Mesenteric fat pad (tissue), 1 donor: ENCODE measurements around the gene PLEKHG4B. TPM values are rescaled to one million over a fixed set of nuclear protein-coding genes. Genes with fewer than 3 reads are reported as not detected.

Experiments used
- DNase-seq: peaks from one replicate; pipeline ENCODE4 v3.0.0-alpha.2; 2020; ENCODE audit warnings: low spot score
- total RNA-seq: library from RNA; stranded (reverse); fragmentation: NEBNext Ultra II Directional; extraction: Animal tissue kit (Norgen Biotek cat#: 25700); gene quantifications from one replicate; pipeline ENCODE4 v1.2.1, GENCODE V29; 2021
- donor health status: DM: yes; HTN: yes; CAD: no.

PLEKHG4B gene
- total RNA-seq, 1 donor from 2014 or later: not detected

- DNase-seq: no peak
Measured at GRCh38 chr5:129148-129547, 37.2 kb downstream of the PLEKHG4B start.

DNA sequence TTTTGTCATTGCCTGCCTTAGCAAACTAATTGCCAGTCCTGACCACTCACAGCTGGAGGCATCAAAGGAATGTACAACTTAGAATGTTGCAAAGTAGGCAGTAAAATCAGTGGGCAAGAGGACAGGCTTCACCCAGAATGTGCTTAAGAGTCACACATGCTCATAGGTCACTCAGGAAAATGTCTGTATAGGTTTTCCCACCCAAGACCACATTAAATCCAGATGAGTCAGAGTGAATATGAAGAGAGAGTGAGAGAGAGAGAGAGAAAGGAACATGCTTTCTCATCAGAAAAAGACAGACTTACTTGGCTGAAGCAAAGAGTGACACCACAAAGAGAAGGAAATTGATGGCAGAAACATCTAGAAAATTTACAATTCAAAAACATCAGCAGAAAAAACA is 37.9 kb downstream of the PLEKHG4B start:
- no peak for DNase-seq

GRCh38 chr5:130601-131131 is 38.7 kb downstream of the PLEKHG4B start:
- no peak for DNase-seq

DNA sequence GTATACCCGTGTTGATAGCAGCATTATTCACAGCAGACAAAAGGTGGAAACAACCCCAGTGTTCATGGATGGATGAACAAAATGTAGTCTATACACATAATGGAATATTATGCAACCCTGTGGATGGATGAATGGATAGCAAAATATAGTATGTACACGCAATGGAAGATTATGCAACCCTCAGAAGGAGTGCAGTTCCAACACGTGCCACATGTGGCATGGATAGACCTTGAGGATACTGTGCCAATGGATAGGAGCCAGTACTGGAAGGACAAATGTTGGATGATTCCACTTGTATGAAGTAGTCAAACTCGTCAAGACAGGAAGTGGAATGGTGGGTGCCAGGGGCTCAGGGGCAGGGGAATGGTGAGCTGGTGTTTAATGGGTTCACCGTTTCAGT is 44.9 kb downstream of the PLEKHG4B start:
- DNase-seq: no peak

GRCh38 chr5:137741-138140 is 45.8 kb downstream of the PLEKHG4B start:
- DNase-seq: no peak

DNA sequence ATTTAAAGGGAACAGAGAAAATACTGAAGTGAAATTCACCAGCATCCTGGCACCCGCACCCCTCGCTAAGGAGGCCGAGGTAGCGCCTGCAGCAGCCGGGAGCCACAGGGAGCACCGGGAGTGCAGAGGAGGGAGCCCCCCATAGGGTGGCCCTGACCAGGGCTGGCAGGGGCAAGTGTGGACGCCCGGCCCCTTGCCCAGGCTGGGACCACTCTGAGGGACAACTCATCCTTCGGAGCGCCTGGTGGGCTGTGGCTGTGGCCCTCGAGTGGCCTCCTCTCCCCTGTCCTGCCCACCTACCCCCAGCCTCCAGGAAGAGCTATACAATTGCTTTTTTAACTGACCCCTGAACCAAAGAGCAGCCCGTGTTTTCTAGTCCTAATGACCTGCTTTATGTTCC is 47.0 kb downstream of the PLEKHG4B start:
- no peak for DNase-seq

DNA sequence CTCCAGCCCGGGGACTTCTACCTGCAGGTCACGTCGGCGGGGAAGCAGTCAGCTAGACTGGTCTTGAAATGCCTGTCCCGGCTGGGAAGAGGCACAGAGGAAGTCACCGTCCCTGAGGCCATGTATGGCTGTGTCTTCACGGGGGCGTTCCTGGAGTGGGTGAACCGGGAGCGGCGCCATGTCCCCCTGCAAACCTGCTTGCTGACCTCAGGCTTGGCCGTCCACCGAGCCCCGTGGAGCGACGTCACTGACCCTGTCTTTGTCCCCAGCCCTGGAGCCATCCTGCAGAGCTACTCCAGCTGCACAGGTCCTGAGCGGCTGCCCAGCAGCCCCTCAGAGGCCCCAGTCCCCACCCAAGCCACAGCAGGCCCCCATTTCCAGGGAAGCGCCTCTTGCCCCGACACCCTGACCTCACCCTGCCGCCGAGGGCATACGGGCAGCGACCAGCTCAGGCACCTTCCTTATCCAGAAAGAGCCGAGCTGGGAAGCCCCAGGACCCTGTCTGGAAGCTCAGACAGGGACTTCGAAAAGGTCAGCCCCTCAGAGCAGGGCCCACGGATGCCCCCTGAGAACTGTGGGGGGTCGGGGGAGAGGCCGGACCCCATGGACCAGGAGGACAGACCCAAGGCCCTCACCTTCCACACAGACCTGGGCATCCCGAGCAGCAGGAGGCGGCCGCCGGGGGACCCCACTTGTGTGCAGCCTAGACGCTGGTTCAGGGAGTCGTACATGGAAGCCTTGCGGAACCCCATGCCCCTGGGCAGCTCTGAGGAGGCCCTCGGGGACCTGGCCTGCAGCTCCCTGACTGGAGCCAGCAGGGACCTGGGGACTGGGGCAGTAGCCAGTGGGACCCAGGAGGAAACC is 47.8 kb downstream of the PLEKHG4B start:
- no peak for DNase-seq

GRCh38 chr5:140443-140829 is 48.5 kb downstream of the PLEKHG4B start:
- DNase-seq: no peak

DNA sequence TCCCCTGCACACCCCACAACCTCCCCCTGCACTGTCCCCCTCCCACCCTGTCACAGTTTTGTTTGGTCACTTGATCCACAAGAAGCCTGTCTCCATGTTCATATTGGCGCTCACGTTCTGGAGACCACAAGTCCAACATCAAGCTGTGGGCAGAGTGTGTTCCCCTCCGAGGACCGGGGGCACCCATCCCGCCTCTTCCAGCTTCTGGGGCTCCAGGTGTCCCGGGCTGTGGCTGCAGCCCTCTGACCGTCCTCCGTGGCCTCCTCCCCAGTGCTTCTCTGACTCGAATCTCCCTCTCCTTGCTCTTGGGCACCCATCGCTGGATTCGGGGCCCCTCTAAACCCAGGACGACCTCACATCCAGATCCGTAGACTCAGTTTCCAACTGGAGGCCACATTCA is 49.2 kb downstream of the PLEKHG4B start:
- no peak for DNase-seq

DNA sequence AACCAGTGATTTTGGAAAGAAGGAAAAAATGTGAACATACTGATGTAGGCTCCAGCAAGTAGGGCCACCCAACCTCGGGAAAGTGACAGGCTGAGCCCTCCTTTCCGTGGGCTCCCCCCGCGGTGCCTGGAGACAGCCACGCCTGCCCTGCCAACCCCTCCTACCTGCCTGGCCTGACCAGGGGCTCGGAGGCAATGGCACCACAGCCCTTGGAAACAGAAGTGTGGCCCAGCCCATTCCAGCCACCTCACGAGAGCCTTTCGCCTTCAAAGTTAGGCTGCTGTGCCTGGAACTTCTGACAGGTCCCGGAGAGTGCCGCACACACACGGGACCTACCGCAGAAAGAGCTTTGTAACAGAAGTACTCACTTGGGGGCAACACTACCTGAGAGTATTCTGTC is 49.8 kb downstream of the PLEKHG4B start:
- DNase-seq: no peak

DNA sequence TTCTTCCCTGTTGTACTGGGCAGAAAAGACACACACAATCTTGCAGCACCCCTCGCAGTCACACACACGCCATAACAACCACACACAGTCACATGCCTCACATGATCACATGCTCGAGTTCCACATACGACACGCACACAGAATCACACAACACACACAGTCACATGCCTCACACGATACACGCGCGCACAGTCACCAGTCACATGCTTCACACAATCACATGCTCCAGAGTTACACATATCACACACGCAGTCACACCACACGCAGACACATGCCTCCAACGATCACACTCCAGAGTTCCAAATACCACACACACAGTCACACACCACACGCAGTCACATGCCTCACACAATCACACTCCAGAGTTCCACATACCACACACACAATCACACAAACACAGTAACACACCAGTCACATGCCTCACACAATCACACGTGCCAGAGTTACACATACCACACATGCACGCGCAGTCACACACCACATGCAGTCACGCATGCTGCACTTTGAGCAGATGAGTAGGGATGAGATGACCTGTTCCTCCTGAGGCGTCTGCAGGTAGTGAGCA is 50.4 kb downstream of the PLEKHG4B start:
- no peak for DNase-seq

GRCh38 chr5:143041-143440 is 51.1 kb downstream of the PLEKHG4B start:
- no peak for DNase-seq

- DNase-seq: no peak
Measured at GRCh38 chr5:144941-145340, 53.0 kb downstream of the PLEKHG4B start.

GRCh38 chr5:145585-146323 is 53.8 kb downstream of the PLEKHG4B start:
- peak; percentile 55 for DNase-seq

DNA sequence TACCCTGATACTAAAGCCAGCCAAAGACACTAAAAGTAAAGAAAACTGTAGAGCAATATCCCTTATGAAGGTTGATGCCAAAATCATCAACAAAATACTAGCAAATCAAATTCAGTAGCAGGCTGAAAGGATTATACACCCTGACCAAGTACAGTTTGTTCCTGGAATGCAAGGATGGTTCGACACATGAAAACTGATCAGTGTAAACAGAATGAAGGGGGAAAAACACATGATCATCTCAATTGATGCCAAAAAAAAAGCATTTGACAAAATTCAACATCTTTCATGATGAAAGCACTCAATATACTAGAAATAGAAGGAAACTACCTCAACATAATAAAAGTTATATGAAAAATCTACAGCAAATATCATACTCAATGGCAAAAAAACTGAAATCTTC is 55.8 kb downstream of the PLEKHG4B start:
- DNase-seq: no peak

DNA sequence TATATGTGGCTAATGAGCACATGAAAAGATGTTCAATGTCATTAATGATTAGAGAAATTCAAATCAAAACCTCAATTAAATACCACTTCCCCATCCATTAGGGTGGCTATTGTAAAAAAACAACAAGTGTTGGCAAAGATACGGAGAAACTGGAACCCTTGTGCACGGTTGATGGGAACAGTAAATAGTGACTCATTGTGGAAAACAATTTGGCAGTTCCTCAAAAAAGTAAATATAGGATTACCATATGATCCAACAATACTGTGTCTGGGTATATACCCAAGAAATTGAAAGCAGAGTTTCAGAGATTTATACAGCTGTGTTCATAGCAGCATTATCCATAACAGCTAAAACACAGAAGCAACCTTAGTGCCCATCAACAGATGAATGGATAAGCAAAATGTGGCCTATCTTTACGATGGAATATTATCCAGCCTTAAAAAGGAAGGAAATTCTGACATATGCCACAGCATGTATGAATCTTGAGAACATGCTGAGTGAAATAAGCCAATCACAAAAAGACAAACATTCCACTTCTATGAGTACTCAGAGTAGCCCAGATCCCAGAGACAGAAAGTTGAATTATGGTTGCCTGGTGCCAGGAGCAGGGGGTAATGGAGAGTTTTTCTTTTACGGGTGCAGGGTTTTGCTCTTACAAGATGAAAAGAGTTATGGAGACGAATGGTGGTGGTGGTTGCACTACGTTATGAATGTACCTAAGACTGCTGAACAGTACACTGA is 57.9 kb downstream of the PLEKHG4B start:
- DNase-seq: no peak

DNA sequence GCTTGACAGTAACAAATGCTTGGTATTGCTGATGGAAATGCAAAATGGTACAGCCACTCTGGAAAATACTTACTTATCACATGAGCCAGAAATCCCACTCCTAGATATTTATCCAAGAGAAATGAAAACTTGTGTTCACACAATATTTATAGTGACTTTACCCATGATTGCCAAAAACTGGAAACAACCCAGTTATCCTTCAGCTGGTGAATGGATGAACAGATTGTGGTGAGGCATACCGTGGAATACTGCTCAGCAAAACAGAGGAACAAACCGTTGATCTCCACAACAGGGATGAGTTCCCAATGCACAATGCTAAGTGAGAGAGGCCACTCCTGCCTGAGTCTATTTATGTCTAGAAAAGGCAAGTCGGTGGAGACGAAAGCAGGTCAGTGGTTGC is 58.8 kb downstream of the PLEKHG4B start:
- DNase-seq: peak; percentile 18

DNA sequence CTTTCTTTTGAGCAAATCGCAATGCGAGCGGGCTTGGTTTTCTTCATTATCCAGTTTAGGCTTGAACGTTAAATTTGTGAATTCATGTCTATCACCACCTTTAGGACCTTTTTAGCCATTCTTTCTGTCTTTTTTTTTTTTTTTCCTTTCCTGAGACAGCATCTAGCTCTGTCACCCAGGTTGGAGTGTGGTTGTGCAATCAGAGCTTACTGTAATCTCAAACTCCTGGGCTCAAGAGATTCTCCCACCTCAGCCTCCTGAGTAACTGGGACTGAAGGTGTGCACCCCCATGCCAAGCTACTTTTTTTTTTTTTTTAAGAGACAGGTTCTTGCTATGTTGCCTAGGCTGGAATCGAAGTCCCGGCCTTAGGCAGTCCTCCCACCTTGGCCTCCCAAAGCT is 60.1 kb downstream of the PLEKHG4B start:
- DNase-seq: peak; percentile 33

DNA sequence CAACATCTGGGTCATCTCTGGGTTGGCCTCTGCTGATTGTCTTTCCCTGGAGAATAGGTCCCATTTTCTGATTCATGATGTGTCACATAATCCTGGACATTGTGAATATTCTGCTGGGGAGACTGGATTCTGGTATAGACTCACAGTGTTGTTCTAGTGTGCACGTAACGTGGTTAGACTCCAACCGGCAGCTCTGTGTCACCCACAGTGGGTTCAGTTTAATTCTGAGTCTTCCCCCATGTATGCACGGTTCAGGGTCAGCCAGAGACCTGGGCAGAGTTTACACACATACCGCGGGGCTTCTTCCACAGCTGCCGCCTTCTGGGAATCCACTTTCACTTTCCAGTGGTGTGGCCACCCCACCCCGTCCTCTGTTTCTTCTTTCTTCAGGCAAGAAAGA is 61.3 kb downstream of the PLEKHG4B start:
- DNase-seq: peak; percentile 79

GRCh38 chr5:154236-154635 is 62.3 kb downstream of the PLEKHG4B start:
- DNase-seq: peak; percentile 65

GRCh38 chr5:154826-155225 is 62.9 kb downstream of the PLEKHG4B start:
- peak; percentile 45 for DNase-seq
